DOHH2 (cell line): ENCODE results near the gene TCF3.

Source experiments
- H3F3A ChIP-seq: fragments of 200-600 bp; sonication (generic), shearing (Covaris generic); 2 replicates; pipeline ENCODE4 v1.6.0; 2016; ENCODE audit warnings: antibody characterized with exemption, mild to moderate bottlenecking; ENCODE audit not compliant: control insufficient read depth, insufficient read depth
- H3K27ac ChIP-seq: fragments of 200-600 bp; sonication (generic); 2 replicates; pipeline ENCODE4 v1.5.1; 2014; ENCODE audit warnings: low read depth, mild to moderate bottlenecking, low read length, moderate library complexity
- H3K27me3 ChIP-seq: fragments of 200-600 bp; sonication (generic); 2 replicates; pipeline ENCODE4 v1.6.1; 2014; ENCODE audit warnings: mild to moderate bottlenecking, low read length, mixed read lengths; ENCODE audit not compliant: control insufficient read depth
- H3K36me3 ChIP-seq: fragments of 200-600 bp; sonication (generic); 2 replicates; pipeline ENCODE4 v1.6.1; 2014; ENCODE audit warnings: mild to moderate bottlenecking, low read length, moderate library complexity, mixed read lengths; ENCODE audit not compliant: control insufficient read depth
- H3K4me1 ChIP-seq: fragments of 200-600 bp; sonication (generic); 2 replicates; pipeline ENCODE4 v1.6.1; 2014; ENCODE audit warnings: mild to moderate bottlenecking, low read length, mixed read lengths; ENCODE audit not compliant: control insufficient read depth
- H3K4me2 ChIP-seq: fragments of 200-600 bp; sonication (generic); 2 replicates; pipeline ENCODE4 v1.6.0; 2014; ENCODE audit warnings: mild to moderate bottlenecking, low read length, moderate library complexity
- H3K4me3 ChIP-seq: fragments of 200-600 bp; sonication (generic); 2 replicates; pipeline ENCODE4 v1.5.1; 2014; ENCODE audit warnings: mild to moderate bottlenecking, low read length, mixed read lengths
- H3K79me2 ChIP-seq: fragments of 200-600 bp; sonication (generic); 2 replicates; pipeline ENCODE4 v1.6.1; 2014; ENCODE audit warnings: mild to moderate bottlenecking, low read length, mixed read lengths; ENCODE audit not compliant: control insufficient read depth
- H3K9me2 ChIP-seq: fragments of 200-600 bp; sonication (generic); replicated peaks from 2 replicates; pipeline ENCODE4 v1.6.1; 2014; ENCODE audit warnings: mild to moderate bottlenecking, low read length, mixed read lengths; ENCODE audit not compliant: control insufficient read depth
- H3K9me3 ChIP-seq: fragments of 200-600 bp; sonication (generic); 2 replicates; pipeline ENCODE4 v1.6.1; 2014; ENCODE audit warnings: antibody characterized with exemption, low read length, mixed read lengths; ENCODE audit not compliant: control insufficient read depth, insufficient read depth
- H4K20me1 ChIP-seq: fragments of 200-600 bp; sonication (generic); 2 replicates; pipeline ENCODE4 v1.6.0; 2014; ENCODE audit warnings: low read depth, mild to moderate bottlenecking, antibody characterized with exemption, low read length, moderate library complexity; ENCODE audit not compliant: control insufficient read depth, insufficient read depth
- CTCF ChIP-seq: fragments of 200-600 bp; sonication (generic); IDR thresholded peaks from one replicate; pipeline ENCODE4 v1.5.1; 2014; ENCODE audit warnings: antibody characterized with exemption, mild to moderate bottlenecking, low read depth, low read length; ENCODE audit not compliant: poor library complexity, severe bottlenecking
- EZH2phosphoT487 ChIP-seq: fragments of 200-600 bp; sonication (generic); IDR thresholded peaks from 2 replicates; pipeline ENCODE4 v1.6.1; 2017; ENCODE audit warnings: borderline replicate concordance, mild to moderate bottlenecking, antibody characterized with exemption, low read length, moderate library complexity, mixed read lengths

TCF3 gene

GRCh38 chr19:1582201-1582600, 70.2 kb downstream of the TCF3 start:
- H3K9me3 ChIP-seq, result no peaks in the 10 kb centered on the region
- H4K20me1 ChIP-seq, result peaks cover 7% of the 10 kb centered on the region; the same call in 1 of the 2 replicates
- peaks cover 74% of the 10 kb centered on the region for H3K36me3 ChIP-seq
- H3K27me3 ChIP-seq, result no peaks in the 10 kb centered on the region
- TF ChIP-seq EZH2phosphoT487, result no peak
- TF ChIP-seq CTCF, result no peak
- H3K27ac ChIP-seq, result no peak overlapping the region
- no peaks in the 10 kb centered on the region for H3F3A ChIP-seq
- H3K4me2 ChIP-seq, result no peak overlapping the region
- H3K79me2 ChIP-seq, result peaks cover 28% of the 10 kb centered on the region
- no peak overlapping the region for H3K4me3 ChIP-seq
- H3K4me1 ChIP-seq, result no peaks in the 10 kb centered on the region
- H3K9me2 ChIP-seq, result no peaks in the 10 kb centered on the region

- H3K4me2 ChIP-seq, result no peak overlapping the region
- no peaks in the 10 kb centered on the region for H3K4me1 ChIP-seq
- no peak overlapping the region for H3K27ac ChIP-seq
- no peaks in the 10 kb centered on the region for H3K9me3 ChIP-seq
- H3K4me3 ChIP-seq, result no peak overlapping the region
- H3K27me3 ChIP-seq, result no peaks in the 10 kb centered on the region
- H3K9me2 ChIP-seq, result no peaks in the 10 kb centered on the region
- peaks cover 17% of the 10 kb centered on the region for H3K79me2 ChIP-seq
- H3F3A ChIP-seq, result no peaks in the 10 kb centered on the region
- TF ChIP-seq EZH2phosphoT487, result no peak
- no peak for TF ChIP-seq CTCF
- peaks cover 76% of the 10 kb centered on the region for H3K36me3 ChIP-seq
- 0 out of 2 replicates have a peak, but pooled peaks cover 3% of the 10 kb centered on the region for H4K20me1 ChIP-seq
Observed at GRCh38 chr19:1580957-1581356, 71.5 kb downstream of the TCF3 start.

- no peaks in the 10 kb centered on the region for H3K4me1 ChIP-seq
- H4K20me1 ChIP-seq, result no peaks in the 10 kb centered on the region
- H3K36me3 ChIP-seq, result peaks cover 71% of the 10 kb centered on the region
- no peak overlapping the region for H3K27ac ChIP-seq
- TF ChIP-seq CTCF (no peak), EZH2phosphoT487 (no peak)
- no peaks in the 10 kb centered on the region for H3F3A ChIP-seq
- no peaks in the 10 kb centered on the region for H3K9me2 ChIP-seq
- H3K79me2 ChIP-seq, result peaks cover 11% of the 10 kb centered on the region
- H3K9me3 ChIP-seq, result no peaks in the 10 kb centered on the region
- H3K27me3 ChIP-seq, result no peaks in the 10 kb centered on the region
- H3K4me3 ChIP-seq, result no peak overlapping the region
- H3K4me2 ChIP-seq, result no peak overlapping the region
Observed at GRCh38 chr19:1580382-1580781, 72.0 kb downstream of the TCF3 start.
